Glutamatergic neuron (in vitro differentiated cells): ENCODE data around the gene TSPAN17. TPM values are rescaled to one million over a fixed set of nuclear protein-coding genes. Genes with fewer than 3 reads are reported as not detected.

Source experiments
- DNase-seq: peaks from one replicate; pipeline ENCODE4 v3.0.0; 2022
- H3K27ac Mint-ChIP-seq: one replicate; pipeline ENCODE4 v1.8.0; 2020; ENCODE audit warnings: mild to moderate bottlenecking, mixed read lengths, inconsistent platforms; ENCODE audit not compliant: unreplicated experiment
- H3K27me3 Mint-ChIP-seq: one replicate; pipeline ENCODE4 v1.8.0; 2020; ENCODE audit warnings: mild to moderate bottlenecking, moderate library complexity, mixed read lengths, inconsistent platforms; ENCODE audit not compliant: unreplicated experiment
- H3K36me3 Mint-ChIP-seq: one replicate; pipeline ENCODE4 v1.8.0; 2020; ENCODE audit warnings: mild to moderate bottlenecking, mixed read lengths, inconsistent platforms; ENCODE audit not compliant: unreplicated experiment
- H3K4me1 Mint-ChIP-seq: one replicate; pipeline ENCODE4 v1.8.0; 2020; ENCODE audit warnings: mild to moderate bottlenecking, low read depth, mixed read lengths, inconsistent platforms; ENCODE audit not compliant: unreplicated experiment
- H3K4me3 Mint-ChIP-seq: one replicate; pipeline ENCODE4 v1.8.0; 2020; ENCODE audit warnings: mild to moderate bottlenecking, mixed read lengths, inconsistent platforms; ENCODE audit not compliant: unreplicated experiment
- H3K9me3 Mint-ChIP-seq: one replicate; pipeline ENCODE4 v1.8.0; 2020; ENCODE audit warnings: mild to moderate bottlenecking, moderate library complexity, mixed read lengths, inconsistent platforms; ENCODE audit not compliant: unreplicated experiment
- total RNA-seq: library from RNA; stranded (reverse); fragmentation: NEBNext Ultra II Directional; extraction: Animal tissue kit (Norgen Biotek cat#: 25700); gene quantifications from one replicate; pipeline ENCODE4 v1.2.1, GENCODE V29; 2021; ENCODE audit not compliant: unreplicated experiment
- TF ChIP-seq, protein P1 (sequence below): fragments of 200-600 bp; sonication (generic); IDR thresholded peaks from one replicate; pipeline ENCODE4 v1.5.0; 2021; ENCODE audit not compliant: partially characterized antibody, unreplicated experiment

TSPAN17 gene
- total RNA-seq, 1 donor from 2014 or later: 97.2 TPM

DNA sequence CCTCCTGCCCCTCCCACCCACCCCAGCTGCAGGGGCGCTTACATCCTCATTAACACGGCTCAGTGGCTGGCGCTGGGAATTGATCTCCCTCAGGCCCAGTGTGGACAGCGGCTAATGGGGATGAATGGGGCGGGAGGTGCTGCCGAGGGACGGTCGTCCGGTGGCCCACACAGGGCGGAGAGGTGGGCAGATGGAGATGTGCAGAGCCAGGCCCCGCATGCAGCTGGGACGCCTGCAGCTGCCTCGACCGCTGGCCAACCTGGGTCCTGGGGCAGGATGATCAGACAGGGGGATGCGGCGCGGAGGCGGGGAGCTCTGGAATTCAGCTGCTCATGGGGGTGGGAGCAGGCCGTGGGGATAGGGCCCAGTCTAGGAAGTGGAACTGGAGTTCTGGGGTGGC lies 17.6 kb downstream of the TSPAN17 start:
- TF ChIP-seq, protein P1, sequence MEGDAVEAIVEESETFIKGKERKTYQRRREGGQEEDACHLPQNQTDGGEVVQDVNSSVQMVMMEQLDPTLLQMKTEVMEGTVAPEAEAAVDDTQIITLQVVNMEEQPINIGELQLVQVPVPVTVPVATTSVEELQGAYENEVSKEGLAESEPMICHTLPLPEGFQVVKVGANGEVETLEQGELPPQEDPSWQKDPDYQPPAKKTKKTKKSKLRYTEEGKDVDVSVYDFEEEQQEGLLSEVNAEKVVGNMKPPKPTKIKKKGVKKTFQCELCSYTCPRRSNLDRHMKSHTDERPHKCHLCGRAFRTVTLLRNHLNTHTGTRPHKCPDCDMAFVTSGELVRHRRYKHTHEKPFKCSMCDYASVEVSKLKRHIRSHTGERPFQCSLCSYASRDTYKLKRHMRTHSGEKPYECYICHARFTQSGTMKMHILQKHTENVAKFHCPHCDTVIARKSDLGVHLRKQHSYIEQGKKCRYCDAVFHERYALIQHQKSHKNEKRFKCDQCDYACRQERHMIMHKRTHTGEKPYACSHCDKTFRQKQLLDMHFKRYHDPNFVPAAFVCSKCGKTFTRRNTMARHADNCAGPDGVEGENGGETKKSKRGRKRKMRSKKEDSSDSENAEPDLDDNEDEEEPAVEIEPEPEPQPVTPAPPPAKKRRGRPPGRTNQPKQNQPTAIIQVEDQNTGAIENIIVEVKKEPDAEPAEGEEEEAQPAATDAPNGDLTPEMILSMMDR: no peak
- Mint-ChIP-seq H3K27me3 (peaks cover 3% of the 10 kb centered on the region), H3K9me3 (no peaks in the 10 kb centered on the region), H3K4me3 (no peak overlapping the region), H3K4me1 (peaks cover 9% of the 10 kb centered on the region), H3K27ac (no peak overlapping the region), H3K36me3 (no peaks in the 10 kb centered on the region)
- peak; percentile 61 for DNase-seq

DNA sequence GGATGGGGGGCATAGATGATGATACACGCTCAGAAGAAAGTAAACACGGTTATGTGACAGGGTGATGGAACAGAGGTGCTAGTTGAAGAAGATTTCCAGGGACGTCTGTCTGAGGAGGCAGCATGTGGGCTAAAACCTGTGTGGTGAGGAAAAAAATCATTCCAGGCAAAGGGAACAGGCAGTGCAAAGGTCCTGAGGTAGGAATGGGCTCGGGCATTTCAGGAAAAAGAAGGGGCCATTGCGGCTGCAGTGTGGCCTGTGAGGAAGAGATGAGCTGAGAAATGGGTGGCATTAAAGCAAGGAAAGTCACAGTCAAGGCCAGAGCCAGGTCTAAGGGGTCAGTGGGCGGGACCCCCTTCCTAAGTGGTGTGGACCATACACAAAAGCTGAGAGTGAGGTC lies 18.2 kb downstream of the TSPAN17 start:
- Mint-ChIP-seq H3K9me3 (no peaks in the 10 kb centered on the region), H3K27me3 (peaks cover 3% of the 10 kb centered on the region), H3K4me3 (no peak overlapping the region), H3K27ac (no peak overlapping the region), H3K36me3 (no peaks in the 10 kb centered on the region), H3K4me1 (peaks cover 10% of the 10 kb centered on the region)
- TF ChIP-seq, protein P1: no peak
- no peak for DNase-seq

DNA sequence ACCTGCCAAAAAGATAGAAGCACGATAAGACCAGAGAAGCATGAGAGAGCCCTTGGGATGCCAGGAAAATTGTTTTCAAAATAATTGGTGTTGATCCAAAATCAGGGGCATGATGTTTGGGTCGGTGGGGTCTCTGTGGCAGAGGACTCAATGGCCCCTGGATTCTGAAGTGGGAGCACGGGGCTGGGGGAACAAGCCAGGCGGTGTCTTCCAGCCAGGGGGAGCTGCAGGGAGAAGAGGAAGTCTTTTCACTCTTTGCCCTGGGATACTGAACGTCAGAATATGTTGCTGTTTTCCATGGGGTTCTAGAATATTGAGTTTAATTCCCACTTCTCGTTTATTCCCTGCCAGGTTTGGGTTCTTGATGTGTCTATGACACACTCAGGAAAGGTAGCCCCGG lies 20.4 kb downstream of the TSPAN17 start:
- TF ChIP-seq, protein P1: no peak
- Mint-ChIP-seq H3K4me1 (peaks cover 16% of the 10 kb centered on the region), H3K9me3 (no peaks in the 10 kb centered on the region), H3K36me3 (no peaks in the 10 kb centered on the region), H3K4me3 (no peak overlapping the region), H3K27me3 (no peaks in the 10 kb centered on the region), H3K27ac (no peak overlapping the region)
- no peak for DNase-seq

DNA sequence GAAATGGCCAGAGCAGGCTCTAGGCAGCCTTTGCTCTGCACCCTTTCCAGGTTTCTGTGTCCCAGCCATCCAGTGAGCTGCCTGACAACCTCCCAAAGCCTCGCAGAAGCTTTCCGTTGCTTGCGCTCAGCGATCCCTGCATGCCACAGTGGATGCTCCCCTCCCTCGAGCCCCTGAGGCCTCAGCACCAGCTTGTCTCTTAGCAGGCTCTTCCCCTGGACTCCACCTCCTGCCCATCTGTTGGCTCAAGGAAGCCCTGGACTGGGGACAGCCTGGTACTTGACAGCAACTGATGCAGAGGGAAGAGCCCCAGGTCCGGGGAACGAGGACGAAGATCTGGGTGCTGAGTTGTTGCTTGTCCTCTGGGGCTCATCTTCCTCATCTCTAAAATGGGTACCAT lies 23.2 kb downstream of the TSPAN17 start:
- H3K27ac Mint-ChIP-seq: peak overlapping the region; percentile 55
- H3K4me1 Mint-ChIP-seq: peaks cover 11% of the 10 kb centered on the region
- TF ChIP-seq, protein P1: no peak
- H3K9me3 Mint-ChIP-seq: no peaks in the 10 kb centered on the region
- no peak overlapping the region for H3K4me3 Mint-ChIP-seq
- no peak for DNase-seq
- H3K27me3 Mint-ChIP-seq: peaks cover 4% of the 10 kb centered on the region
- no peaks in the 10 kb centered on the region for H3K36me3 Mint-ChIP-seq

DNA sequence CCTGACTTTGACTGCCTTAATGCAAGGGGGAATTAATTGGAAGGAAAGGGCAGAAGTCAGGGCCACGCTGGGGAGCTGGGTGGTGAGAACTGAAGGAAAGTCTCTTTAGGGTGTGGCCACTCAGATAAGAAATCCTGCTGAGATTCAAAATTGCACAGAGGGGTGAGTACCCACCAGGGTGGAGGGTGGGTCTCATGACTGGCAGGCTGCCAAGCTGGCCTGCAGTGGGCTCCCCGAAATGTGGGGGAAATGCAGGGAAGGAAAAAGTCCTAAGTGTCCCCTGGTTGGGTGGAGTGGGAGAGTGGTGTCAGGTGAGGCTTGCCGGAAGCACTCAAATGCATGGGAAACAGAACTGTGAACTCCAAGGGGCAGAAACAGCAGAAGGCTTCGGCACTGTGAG lies 24.1 kb downstream of the TSPAN17 start:
- Mint-ChIP-seq H3K4me1 (peaks cover 14% of the 10 kb centered on the region), H3K9me3 (peaks cover 2% of the 10 kb centered on the region), H3K36me3 (no peaks in the 10 kb centered on the region), H3K27me3 (peaks cover 4% of the 10 kb centered on the region), H3K4me3 (no peak overlapping the region), H3K27ac (no peak overlapping the region)
- TF ChIP-seq, protein P1: no peak
- no peak for DNase-seq
